Measurements from ENCODE around the gene MAML3. TPM values are rescaled to one million over a fixed set of nuclear protein-coding genes. Genes with fewer than 3 reads are reported as not detected.
A peak's percentile ranks its signal among the peaks of the same experiment; 100 is the strongest.

Gene MAML3
- total RNA-seq, 1 experiment from 2014 or later, result 0.89 TPM

DNA sequence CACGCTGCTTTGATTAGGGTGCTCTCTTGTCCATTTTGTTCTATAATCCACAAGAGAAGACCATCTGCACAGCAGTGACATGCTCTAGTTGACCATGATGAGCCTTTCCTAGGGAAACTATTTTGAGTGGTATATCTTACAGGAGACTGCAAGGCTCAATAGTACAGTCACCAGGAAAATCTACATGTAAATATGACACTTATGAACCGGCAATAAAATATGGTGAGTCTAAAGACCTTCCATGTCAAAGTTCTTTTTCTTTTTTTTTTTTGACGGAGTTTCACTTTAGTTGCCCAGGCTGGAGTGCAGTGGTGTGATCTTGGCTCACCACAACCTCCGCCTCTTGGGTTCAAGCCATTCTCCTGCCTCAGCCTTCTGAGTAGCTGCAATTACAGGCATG is 384.6 kb downstream of the MAML3 start:
- H3K4me3 Mint-ChIP-seq (ENCODE audit: unreplicated experiment), result no peak overlapping the region
- no peaks in the 10 kb centered on the region for H3K9me3 Mint-ChIP-seq (ENCODE audit: unreplicated experiment)
- H3K36me3 Mint-ChIP-seq (ENCODE audit: insufficient read depth, unreplicated experiment), result no peaks in the 10 kb centered on the region
- TF ChIP-seq, protein P1, sequence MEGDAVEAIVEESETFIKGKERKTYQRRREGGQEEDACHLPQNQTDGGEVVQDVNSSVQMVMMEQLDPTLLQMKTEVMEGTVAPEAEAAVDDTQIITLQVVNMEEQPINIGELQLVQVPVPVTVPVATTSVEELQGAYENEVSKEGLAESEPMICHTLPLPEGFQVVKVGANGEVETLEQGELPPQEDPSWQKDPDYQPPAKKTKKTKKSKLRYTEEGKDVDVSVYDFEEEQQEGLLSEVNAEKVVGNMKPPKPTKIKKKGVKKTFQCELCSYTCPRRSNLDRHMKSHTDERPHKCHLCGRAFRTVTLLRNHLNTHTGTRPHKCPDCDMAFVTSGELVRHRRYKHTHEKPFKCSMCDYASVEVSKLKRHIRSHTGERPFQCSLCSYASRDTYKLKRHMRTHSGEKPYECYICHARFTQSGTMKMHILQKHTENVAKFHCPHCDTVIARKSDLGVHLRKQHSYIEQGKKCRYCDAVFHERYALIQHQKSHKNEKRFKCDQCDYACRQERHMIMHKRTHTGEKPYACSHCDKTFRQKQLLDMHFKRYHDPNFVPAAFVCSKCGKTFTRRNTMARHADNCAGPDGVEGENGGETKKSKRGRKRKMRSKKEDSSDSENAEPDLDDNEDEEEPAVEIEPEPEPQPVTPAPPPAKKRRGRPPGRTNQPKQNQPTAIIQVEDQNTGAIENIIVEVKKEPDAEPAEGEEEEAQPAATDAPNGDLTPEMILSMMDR (IDR thresholded peaks at IDR 0.05; ENCODE audit: unreplicated experiment), result no peak
- no peaks in the 10 kb centered on the region for H3K4me1 Mint-ChIP-seq (ENCODE audit: insufficient read depth, unreplicated experiment)
- BruUV-seq (replicated peaks), result no TSS peak
- H3K27me3 Mint-ChIP-seq (ENCODE audit: insufficient read depth, unreplicated experiment), result no peaks in the 10 kb centered on the region
- ChIA-PET CTCF (interaction anchor here (1.1 kb wide), 1 partner anchor 25 kb away, joined by 3 read pairs; no protein-coding TSS in a partner anchor), POLR2A (no interaction called here)
- H3K27ac Mint-ChIP-seq (ENCODE audit: low read depth, unreplicated experiment), result no peak overlapping the region
- DNase-seq (ENCODE audit: unreplicated experiment), result no peak
- intact Hi-C loops (cut with micrococcal nuclease), result no loop called here

DNA sequence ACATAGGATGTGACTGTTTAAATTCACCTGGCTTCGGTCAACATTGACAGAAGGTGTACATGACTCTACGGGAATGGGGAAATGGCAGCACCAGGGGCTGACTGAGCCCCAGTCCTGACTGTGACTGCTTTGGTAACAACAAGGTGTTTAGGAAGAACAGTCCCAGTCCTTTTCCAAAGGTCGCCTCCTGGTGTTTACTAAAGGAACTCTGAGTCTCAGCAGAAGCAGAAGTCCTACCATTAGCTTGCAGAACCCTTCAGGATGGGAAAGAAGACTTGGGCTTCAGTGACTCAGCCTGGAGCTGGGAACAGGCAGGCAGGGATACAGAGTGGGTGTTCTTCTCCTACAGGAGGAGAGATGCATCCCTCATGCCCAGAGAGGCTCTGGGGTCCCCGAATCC is 385.1 kb downstream of the MAML3 start:
- Mint-ChIP-seq H3K27me3 (ENCODE audit: insufficient read depth, unreplicated experiment) (no peaks in the 10 kb centered on the region), H3K9me3 (ENCODE audit: unreplicated experiment) (no peaks in the 10 kb centered on the region), H3K4me1 (ENCODE audit: insufficient read depth, unreplicated experiment) (no peaks in the 10 kb centered on the region), H3K36me3 (ENCODE audit: insufficient read depth, unreplicated experiment) (no peaks in the 10 kb centered on the region), H3K4me3 (ENCODE audit: unreplicated experiment) (no peak overlapping the region), H3K27ac (ENCODE audit: low read depth, unreplicated experiment) (no peak overlapping the region)
- intact Hi-C loops (cut with micrococcal nuclease), result no loop called here
- no TSS peak for BruUV-seq (replicated peaks)
- TF ChIP-seq, protein P1 (IDR thresholded peaks at IDR 0.05; ENCODE audit: unreplicated experiment), result no peak
- peak; percentile 29 for DNase-seq (ENCODE audit: unreplicated experiment)
- POLR2A ChIA-PET, result no interaction called here
- CTCF ChIA-PET, result interaction anchor here (1.1 kb wide), 1 partner anchor 24 kb away, joined by 3 read pairs; no protein-coding TSS in a partner anchor

DNA sequence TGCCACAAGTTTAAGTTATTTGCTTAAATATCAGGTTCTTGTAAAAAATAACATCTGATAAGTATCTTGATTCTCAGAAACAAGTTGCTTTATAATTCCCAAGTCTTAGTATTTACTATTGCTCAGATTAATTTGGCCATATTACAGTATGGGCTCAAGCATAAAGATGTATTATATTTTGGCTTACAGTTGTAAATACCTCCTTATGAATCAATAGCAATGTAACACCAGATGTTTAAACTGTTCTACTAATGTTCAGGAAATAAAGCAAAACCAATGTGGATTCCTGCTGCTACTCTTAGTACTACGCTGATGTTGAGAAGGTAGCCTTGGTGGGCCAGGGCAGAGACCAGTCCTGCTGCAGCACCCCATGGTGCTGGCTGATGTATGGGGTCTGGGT is 385.6 kb downstream of the MAML3 start:
- POLR2A ChIA-PET, result no interaction called here
- Mint-ChIP-seq H3K4me1 (ENCODE audit: insufficient read depth, unreplicated experiment) (no peaks in the 10 kb centered on the region), H3K4me3 (ENCODE audit: unreplicated experiment) (no peak overlapping the region), H3K27me3 (ENCODE audit: insufficient read depth, unreplicated experiment) (no peaks in the 10 kb centered on the region), H3K36me3 (ENCODE audit: insufficient read depth, unreplicated experiment) (no peaks in the 10 kb centered on the region), H3K9me3 (ENCODE audit: unreplicated experiment) (no peaks in the 10 kb centered on the region), H3K27ac (ENCODE audit: low read depth, unreplicated experiment) (no peak overlapping the region)
- CTCF ChIA-PET, result no interaction called here
- no TSS peak for BruUV-seq (replicated peaks)
- no peak for DNase-seq (ENCODE audit: unreplicated experiment)
- intact Hi-C loops (cut with micrococcal nuclease), result no loop called here
- TF ChIP-seq, protein P1 (IDR thresholded peaks at IDR 0.05; ENCODE audit: unreplicated experiment), result no peak

DNA sequence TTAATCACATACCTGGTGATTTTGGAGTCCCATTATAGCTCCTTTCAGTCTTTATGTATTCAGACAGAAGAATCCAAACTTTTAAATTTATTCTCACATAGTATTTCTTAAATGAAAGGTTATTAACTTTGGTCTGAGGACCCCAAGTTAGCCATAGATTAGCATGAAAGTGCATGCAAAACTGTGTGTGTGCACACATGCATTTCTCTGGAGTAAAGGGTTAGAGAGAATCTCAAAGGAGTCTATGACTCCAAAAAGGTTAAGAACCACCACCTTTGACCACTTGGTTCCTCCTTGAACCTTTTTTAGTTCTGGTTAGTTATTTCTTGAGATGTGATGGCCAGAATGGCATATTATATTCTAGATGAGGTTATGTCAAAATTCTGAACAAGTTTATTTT is 386.4 kb downstream of the MAML3 start:
- intact Hi-C loops (cut with micrococcal nuclease), result no loop called here
- TF ChIP-seq, protein P1 (IDR thresholded peaks at IDR 0.05; ENCODE audit: unreplicated experiment), result no peak
- Mint-ChIP-seq H3K4me3 (ENCODE audit: unreplicated experiment) (no peak overlapping the region), H3K9me3 (ENCODE audit: unreplicated experiment) (no peaks in the 10 kb centered on the region), H3K4me1 (ENCODE audit: insufficient read depth, unreplicated experiment) (no peaks in the 10 kb centered on the region), H3K27ac (ENCODE audit: low read depth, unreplicated experiment) (no peak overlapping the region), H3K36me3 (ENCODE audit: insufficient read depth, unreplicated experiment) (no peaks in the 10 kb centered on the region), H3K27me3 (ENCODE audit: insufficient read depth, unreplicated experiment) (no peaks in the 10 kb centered on the region)
- no peak for DNase-seq (ENCODE audit: unreplicated experiment)
- ChIA-PET CTCF (no interaction called here), POLR2A (no interaction called here)
- no TSS peak for BruUV-seq (replicated peaks)
